ENCODE results near the gene SMIM31. TPM values are rescaled to one million over a fixed set of nuclear protein-coding genes. Genes with fewer than 3 reads are reported as not detected.

Gene SMIM31
- total and polyA plus RNA-seq, 9 of the 15 experiments (the other 6 are each of a cell fraction or from before 2014, with no cell fraction given), result not detected

DNA sequence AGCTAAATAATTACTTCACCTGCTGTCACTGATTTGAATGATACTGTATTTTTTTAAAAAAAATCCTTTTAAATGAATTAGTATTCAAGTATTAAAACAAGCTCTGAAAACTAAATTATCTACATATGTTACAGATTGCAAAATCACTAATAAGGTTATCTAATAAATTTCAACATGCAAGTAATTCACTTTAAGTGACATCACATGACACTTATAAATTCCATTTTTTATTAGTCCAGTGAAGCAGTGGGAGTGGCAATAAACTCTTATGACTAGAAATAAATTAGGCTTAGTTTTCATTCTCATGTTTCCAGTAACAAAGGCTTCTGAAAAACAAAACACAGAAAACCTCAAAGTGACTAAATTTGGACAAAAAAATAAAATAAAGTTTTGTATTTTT, 36.3 kb downstream of the SMIM31 start:
- Histone ChIP-seq H3K4me3 (no peak overlapping the region), H3K27ac (ENCODE audit: extremely low read depth, low read depth, low read length) (no peak overlapping the region), H3K36me3 (ENCODE audit: control insufficient read depth, insufficient read depth, low read length) (no peaks in the 10 kb centered on the region), H3K4me1 (replicated peaks in 1 of 2; ENCODE audit: control insufficient read depth in 2 of 2, insufficient read depth in 2 of 2, low read length in 2 of 2) (no peaks in the 10 kb centered on the region), H3K4me2 (ENCODE audit: insufficient read depth, low read length) (no peak overlapping the region), H3K27me3 (ENCODE audit: control insufficient read depth in 2 of 2, insufficient read depth in 2 of 2, low read length in 2 of 2) (no peaks in the 10 kb centered on the region), H3K79me2 (ENCODE audit: control insufficient read depth, insufficient read depth, low read length) (no peaks in the 10 kb centered on the region), H3K9me1 (ENCODE audit: control insufficient read depth, insufficient read depth, low read length) (no peaks in the 10 kb centered on the region), H4K20me1 (replicated peaks; ENCODE audit: control insufficient read depth, insufficient read depth, low read length) (no peaks in the 10 kb centered on the region), H3K9ac (ENCODE audit: insufficient read depth in 1 of 2, low read depth in 2 of 2, low read length in 2 of 2) (no peak overlapping the region), H3K9me3 (replicated peaks; ENCODE audit: control insufficient read depth, insufficient read depth, low read depth, low read length) (no peaks in the 10 kb centered on the region), H2AFZ (ENCODE audit: low read depth, low read length) (no peak overlapping the region)
- CTCF ChIA-PET (ENCODE audit: low intra/inter-chr PET ratio), result no interaction called here
- intact Hi-C loops (cut with micrococcal nuclease), result no loop called here
- POLR2A ChIA-PET, result no interaction called here
- BruUV-seq (replicated peaks), result no TSS peak
- DNase-seq (ENCODE audit: extremely low read depth in 1 of 4, low spot score in 3 of 4) (no peak), FAIRE-seq (no peak), ATAC-seq (no peak)
- TF ChIP-seq OTX1 (CRISPR knock-in tag; IDR thresholded peaks at IDR 0.05) (no peak), RBM15 (IDR thresholded peaks at IDR 0.05; ENCODE audit: insufficient read depth, low read length) (no peak), ZNF785 (CRISPR knock-in tag; IDR thresholded peaks at IDR 0.05) (no peak), ZNF707 (CRISPR knock-in tag; conservative IDR thresholded peaks at IDR 0.05) (no peak)
- TF ChIP-seq, protein P1, sequence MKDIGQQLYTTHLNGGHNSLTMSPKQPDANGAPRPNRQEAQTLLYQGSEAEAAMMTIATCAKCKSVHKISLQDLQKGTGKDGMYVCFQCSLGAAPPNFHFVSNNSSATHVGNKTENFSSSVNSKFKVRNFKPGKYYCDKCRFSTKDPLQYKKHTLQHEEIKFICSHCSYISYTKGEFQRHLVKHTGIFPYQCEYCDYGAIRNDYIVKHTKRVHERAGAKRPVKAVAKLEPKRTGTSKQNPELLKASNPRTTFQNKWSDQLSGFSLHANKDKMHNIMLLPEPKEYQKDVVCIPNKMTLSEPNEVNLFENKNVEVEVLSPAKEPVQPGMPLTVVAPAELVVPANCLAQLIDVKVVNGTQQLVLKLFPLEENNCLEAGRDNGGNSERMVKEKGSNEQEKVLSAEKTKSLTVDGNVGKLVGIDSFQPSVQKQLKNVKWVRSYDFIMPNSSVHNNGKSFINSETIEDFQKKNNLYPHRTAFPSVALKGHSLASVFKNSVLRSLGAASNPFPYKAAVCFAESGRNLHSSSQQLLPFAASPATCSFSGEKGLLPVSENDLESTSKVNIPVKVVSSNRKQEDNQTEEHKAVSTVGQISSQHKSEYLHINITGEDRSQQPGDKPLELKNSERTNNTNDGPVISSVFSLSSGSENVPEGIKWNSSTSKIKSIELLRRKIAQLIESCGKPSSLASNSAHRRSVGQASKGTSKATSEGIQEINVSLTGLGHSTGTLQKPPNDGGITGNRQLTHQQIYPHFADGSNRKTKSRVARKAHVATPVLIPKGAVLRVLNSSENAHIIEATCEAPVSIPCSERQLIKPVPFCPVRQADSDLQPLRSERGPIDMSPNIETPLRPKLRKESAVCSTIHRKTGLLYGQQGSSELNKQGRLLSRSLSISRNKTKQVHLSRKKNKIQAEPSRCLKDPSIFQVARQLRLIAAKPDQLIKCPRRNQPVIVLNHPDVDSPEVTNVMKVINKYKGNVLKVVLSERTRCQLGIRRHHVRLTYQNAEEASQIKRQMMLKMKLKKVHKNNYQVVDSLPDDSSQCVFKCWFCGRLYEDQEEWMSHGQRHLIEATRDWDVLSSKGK (CRISPR knock-in tag; IDR thresholded peaks at IDR 0.05), result no peak
- TF ChIP-seq, protein P2, sequence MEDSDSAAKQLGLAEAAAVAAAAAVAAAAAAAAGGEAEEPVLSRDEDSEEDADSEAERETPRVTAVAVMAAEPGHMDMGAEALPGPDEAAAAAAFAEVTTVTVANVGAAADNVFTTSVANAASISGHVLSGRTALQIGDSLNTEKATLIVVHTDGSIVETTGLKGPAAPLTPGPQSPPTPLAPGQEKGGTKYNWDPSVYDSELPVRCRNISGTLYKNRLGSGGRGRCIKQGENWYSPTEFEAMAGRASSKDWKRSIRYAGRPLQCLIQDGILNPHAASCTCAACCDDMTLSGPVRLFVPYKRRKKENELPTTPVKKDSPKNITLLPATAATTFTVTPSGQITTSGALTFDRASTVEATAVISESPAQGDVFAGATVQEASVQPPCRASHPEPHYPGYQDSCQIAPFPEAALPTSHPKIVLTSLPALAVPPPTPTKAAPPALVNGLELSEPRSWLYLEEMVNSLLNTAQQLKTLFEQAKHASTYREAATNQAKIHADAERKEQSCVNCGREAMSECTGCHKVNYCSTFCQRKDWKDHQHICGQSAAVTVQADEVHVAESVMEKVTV (CRISPR knock-in tag; IDR thresholded peaks at IDR 0.05), result no peak
- TF ChIP-seq, protein P3, sequence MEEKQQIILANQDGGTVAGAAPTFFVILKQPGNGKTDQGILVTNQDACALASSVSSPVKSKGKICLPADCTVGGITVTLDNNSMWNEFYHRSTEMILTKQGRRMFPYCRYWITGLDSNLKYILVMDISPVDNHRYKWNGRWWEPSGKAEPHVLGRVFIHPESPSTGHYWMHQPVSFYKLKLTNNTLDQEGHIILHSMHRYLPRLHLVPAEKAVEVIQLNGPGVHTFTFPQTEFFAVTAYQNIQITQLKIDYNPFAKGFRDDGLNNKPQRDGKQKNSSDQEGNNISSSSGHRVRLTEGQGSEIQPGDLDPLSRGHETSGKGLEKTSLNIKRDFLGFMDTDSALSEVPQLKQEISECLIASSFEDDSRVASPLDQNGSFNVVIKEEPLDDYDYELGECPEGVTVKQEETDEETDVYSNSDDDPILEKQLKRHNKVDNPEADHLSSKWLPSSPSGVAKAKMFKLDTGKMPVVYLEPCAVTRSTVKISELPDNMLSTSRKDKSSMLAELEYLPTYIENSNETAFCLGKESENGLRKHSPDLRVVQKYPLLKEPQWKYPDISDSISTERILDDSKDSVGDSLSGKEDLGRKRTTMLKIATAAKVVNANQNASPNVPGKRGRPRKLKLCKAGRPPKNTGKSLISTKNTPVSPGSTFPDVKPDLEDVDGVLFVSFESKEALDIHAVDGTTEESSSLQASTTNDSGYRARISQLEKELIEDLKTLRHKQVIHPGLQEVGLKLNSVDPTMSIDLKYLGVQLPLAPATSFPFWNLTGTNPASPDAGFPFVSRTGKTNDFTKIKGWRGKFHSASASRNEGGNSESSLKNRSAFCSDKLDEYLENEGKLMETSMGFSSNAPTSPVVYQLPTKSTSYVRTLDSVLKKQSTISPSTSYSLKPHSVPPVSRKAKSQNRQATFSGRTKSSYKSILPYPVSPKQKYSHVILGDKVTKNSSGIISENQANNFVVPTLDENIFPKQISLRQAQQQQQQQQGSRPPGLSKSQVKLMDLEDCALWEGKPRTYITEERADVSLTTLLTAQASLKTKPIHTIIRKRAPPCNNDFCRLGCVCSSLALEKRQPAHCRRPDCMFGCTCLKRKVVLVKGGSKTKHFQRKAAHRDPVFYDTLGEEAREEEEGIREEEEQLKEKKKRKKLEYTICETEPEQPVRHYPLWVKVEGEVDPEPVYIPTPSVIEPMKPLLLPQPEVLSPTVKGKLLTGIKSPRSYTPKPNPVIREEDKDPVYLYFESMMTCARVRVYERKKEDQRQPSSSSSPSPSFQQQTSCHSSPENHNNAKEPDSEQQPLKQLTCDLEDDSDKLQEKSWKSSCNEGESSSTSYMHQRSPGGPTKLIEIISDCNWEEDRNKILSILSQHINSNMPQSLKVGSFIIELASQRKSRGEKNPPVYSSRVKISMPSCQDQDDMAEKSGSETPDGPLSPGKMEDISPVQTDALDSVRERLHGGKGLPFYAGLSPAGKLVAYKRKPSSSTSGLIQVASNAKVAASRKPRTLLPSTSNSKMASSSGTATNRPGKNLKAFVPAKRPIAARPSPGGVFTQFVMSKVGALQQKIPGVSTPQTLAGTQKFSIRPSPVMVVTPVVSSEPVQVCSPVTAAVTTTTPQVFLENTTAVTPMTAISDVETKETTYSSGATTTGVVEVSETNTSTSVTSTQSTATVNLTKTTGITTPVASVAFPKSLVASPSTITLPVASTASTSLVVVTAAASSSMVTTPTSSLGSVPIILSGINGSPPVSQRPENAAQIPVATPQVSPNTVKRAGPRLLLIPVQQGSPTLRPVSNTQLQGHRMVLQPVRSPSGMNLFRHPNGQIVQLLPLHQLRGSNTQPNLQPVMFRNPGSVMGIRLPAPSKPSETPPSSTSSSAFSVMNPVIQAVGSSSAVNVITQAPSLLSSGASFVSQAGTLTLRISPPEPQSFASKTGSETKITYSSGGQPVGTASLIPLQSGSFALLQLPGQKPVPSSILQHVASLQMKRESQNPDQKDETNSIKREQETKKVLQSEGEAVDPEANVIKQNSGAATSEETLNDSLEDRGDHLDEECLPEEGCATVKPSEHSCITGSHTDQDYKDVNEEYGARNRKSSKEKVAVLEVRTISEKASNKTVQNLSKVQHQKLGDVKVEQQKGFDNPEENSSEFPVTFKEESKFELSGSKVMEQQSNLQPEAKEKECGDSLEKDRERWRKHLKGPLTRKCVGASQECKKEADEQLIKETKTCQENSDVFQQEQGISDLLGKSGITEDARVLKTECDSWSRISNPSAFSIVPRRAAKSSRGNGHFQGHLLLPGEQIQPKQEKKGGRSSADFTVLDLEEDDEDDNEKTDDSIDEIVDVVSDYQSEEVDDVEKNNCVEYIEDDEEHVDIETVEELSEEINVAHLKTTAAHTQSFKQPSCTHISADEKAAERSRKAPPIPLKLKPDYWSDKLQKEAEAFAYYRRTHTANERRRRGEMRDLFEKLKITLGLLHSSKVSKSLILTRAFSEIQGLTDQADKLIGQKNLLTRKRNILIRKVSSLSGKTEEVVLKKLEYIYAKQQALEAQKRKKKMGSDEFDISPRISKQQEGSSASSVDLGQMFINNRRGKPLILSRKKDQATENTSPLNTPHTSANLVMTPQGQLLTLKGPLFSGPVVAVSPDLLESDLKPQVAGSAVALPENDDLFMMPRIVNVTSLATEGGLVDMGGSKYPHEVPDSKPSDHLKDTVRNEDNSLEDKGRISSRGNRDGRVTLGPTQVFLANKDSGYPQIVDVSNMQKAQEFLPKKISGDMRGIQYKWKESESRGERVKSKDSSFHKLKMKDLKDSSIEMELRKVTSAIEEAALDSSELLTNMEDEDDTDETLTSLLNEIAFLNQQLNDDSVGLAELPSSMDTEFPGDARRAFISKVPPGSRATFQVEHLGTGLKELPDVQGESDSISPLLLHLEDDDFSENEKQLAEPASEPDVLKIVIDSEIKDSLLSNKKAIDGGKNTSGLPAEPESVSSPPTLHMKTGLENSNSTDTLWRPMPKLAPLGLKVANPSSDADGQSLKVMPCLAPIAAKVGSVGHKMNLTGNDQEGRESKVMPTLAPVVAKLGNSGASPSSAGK (IDR thresholded peaks at IDR 0.05), result no peak
- in situ Hi-C loops (cut with MboI), result no loop called here
